Measurements from ENCODE around the gene FRMD8. TPM values are rescaled to one million over a fixed set of nuclear protein-coding genes. Genes with fewer than 3 reads are reported as not detected.

Gene FRMD8
- polyA plus RNA-seq, 3 donors = 33.7 to 41.2 (median 35.4) TPM

DNA sequence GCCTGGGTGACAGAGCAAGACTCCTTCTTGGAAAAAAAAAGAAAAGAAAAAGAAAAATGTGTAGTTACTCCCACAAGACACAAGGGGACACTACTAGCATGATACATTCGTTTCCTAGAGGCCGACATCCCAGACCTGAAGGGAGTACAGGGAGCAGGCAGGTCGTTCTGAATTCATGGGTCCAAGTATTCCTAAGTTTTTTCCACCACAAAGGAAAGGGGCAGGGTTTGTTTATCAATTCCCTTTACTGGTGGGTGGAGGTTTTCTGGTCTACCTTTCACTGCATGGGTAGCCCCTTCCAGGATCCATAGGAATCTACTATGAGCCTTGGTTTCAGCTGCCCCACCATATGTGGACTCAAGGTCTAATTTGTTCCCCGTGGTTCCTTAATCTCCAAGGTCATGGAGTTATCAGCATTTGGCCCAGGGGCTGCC lies 20.1 kb upstream of the FRMD8 start:
- H3K36me3 Mint-ChIP-seq = no peaks in the 10 kb centered on the region
- peak; percentile 51 to 72 (median 71) for DNase-seq
- intact Hi-C loops (cut with micrococcal nuclease) = loop anchor here (5.0 to 10.0 kb wide), 3 partner anchors 36 to 78 kb away; no protein-coding TSS in a partner anchor
- no peak overlapping the region for H3K27ac Mint-ChIP-seq
- H3K79me2 ChIP-seq (ENCODE audit: insufficient read depth, low read length) = no peaks in the 10 kb centered on the region
- no peak overlapping the region for H3K27ac ChIP-seq (ENCODE audit: low read depth in 1 of 2, low read length in 2 of 2)
- TF ChIP-seq, protein P1, sequence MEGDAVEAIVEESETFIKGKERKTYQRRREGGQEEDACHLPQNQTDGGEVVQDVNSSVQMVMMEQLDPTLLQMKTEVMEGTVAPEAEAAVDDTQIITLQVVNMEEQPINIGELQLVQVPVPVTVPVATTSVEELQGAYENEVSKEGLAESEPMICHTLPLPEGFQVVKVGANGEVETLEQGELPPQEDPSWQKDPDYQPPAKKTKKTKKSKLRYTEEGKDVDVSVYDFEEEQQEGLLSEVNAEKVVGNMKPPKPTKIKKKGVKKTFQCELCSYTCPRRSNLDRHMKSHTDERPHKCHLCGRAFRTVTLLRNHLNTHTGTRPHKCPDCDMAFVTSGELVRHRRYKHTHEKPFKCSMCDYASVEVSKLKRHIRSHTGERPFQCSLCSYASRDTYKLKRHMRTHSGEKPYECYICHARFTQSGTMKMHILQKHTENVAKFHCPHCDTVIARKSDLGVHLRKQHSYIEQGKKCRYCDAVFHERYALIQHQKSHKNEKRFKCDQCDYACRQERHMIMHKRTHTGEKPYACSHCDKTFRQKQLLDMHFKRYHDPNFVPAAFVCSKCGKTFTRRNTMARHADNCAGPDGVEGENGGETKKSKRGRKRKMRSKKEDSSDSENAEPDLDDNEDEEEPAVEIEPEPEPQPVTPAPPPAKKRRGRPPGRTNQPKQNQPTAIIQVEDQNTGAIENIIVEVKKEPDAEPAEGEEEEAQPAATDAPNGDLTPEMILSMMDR (IDR thresholded peaks at IDR 0.05) = peak; percentile 82
- no peaks in the 10 kb centered on the region for H4K20me1 ChIP-seq (ENCODE audit: insufficient read depth, low read length)
- H2AFZ ChIP-seq (ENCODE audit: insufficient read depth, low read depth, low read length, poor library complexity, severe bottlenecking) = no peak overlapping the region
- H3K4me1 ChIP-seq (ENCODE audit: control insufficient read depth in 1 of 2, insufficient read depth in 2 of 2, low read length in 2 of 2) = peaks cover 30 to 37% of the 10 kb centered on the region in 2 donors
- no peak overlapping the region for H3K4me3 ChIP-seq (replicated peaks in 1 of 3; ENCODE audit: low read depth in 2 of 3, low read length in 3 of 3)
- no CpG with 5 or more reads among the region's 4 CpGs for WGBS (ENCODE audit: insufficient coverage)
- H3K4me1 Mint-ChIP-seq = peaks cover 33% of the 10 kb centered on the region
- no peak overlapping the region for H3K9ac ChIP-seq (ENCODE audit: insufficient read depth, low read length, poor library complexity, severe bottlenecking)
- peaks cover 1 to 4% (median 1%) of the 10 kb centered on the region in 3 donors for H3K27me3 Mint-ChIP-seq (ENCODE audit: low read depth in 3 of 3)
- H3K9me3 Mint-ChIP-seq = no peaks in the 10 kb centered on the region
- no peaks in the 10 kb centered on the region for H3K27me3 ChIP-seq (ENCODE audit: control insufficient read depth in 2 of 2, insufficient read depth in 2 of 2, low read length in 2 of 2)
- no peak overlapping the region for H3K4me2 ChIP-seq (replicated peaks; ENCODE audit: extremely low read depth, low read length, poor library complexity, severe bottlenecking)
- no peak overlapping the region for H3K4me3 Mint-ChIP-seq
- no peaks in the 10 kb centered on the region for H3K36me3 ChIP-seq (replicated peaks in 1 of 2; ENCODE audit: control insufficient read depth in 1 of 2, insufficient read depth in 2 of 2, low read length in 2 of 2)
- H3K9me3 ChIP-seq (replicated peaks in 1 of 2; ENCODE audit: control insufficient read depth in 1 of 2, insufficient read depth in 1 of 2, low read length in 2 of 2) = no peaks in the 10 kb centered on the region

DNA sequence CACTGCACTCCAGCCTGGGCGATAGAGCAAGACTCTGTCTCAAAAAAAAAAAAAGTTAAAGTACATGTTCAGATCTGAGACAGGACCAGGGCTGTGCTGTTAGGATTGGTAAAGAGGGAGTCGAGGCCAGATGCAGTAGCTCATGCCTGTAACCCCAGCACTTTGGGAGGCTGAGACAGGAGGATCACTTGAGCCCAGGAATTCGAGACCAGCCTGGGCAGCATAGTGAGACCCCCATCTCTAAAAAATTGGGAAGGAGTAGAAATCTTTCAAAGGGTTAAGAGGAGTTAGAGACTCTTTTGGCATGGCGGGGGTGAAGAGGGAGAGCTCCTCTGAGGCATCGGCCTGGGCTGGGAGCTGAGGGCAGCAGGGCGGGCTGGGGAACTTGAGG lies 15.8 kb upstream of the FRMD8 start:
- Histone ChIP-seq H3K27me3 (ENCODE audit: control insufficient read depth in 2 of 2, insufficient read depth in 2 of 2, low read length in 2 of 2) (no peaks in the 10 kb centered on the region), H3K4me1 (ENCODE audit: control insufficient read depth in 1 of 2, insufficient read depth in 2 of 2, low read length in 2 of 2) (peaks cover 6 to 15% of the 10 kb centered on the region in 2 donors), H3K4me2 (replicated peaks; ENCODE audit: extremely low read depth, low read length, poor library complexity, severe bottlenecking) (no peak overlapping the region), H3K79me2 (ENCODE audit: insufficient read depth, low read length) (no peaks in the 10 kb centered on the region), H3K4me3 (replicated peaks in 1 of 3; ENCODE audit: low read depth in 2 of 3, low read length in 3 of 3) (no peak overlapping the region), H4K20me1 (ENCODE audit: insufficient read depth, low read length) (no peaks in the 10 kb centered on the region), H2AFZ (ENCODE audit: insufficient read depth, low read depth, low read length, poor library complexity, severe bottlenecking) (no peak overlapping the region), H3K27ac (ENCODE audit: low read depth in 1 of 2, low read length in 2 of 2) (no peak overlapping the region), H3K9me3 (replicated peaks in 1 of 2; ENCODE audit: control insufficient read depth in 1 of 2, insufficient read depth in 1 of 2, low read length in 2 of 2) (no peaks in the 10 kb centered on the region), H3K9ac (ENCODE audit: insufficient read depth, low read length, poor library complexity, severe bottlenecking) (no peak overlapping the region), H3K36me3 (replicated peaks in 1 of 2; ENCODE audit: control insufficient read depth in 1 of 2, insufficient read depth in 2 of 2, low read length in 2 of 2) (no peaks in the 10 kb centered on the region)
- intact Hi-C loops (cut with micrococcal nuclease) = loop anchor here (5.0 kb wide), 2 partner anchors 142 to 147 kb away; no protein-coding TSS in a partner anchor
- H3K9me3 Mint-ChIP-seq = no peaks in the 10 kb centered on the region
- peak overlapping the region in 5 of 7 donors; percentile 21 to 85 (median 61) for H3K27ac Mint-ChIP-seq
- H3K4me1 Mint-ChIP-seq = peaks cover 14% of the 10 kb centered on the region
- H3K4me3 Mint-ChIP-seq = no peak overlapping the region
- H3K27me3 Mint-ChIP-seq (ENCODE audit: low read depth in 3 of 3) = peaks cover 4 to 5% (median 5%) of the 10 kb centered on the region in 3 donors
- H3K36me3 Mint-ChIP-seq = no peaks in the 10 kb centered on the region
- DNase-seq = no peak
- TF ChIP-seq, protein P1 (IDR thresholded peaks at IDR 0.05) = no peak
- WGBS (ENCODE audit: insufficient coverage) = 93% methylated on average over 4 of the region's 6 CpGs

All from CD14-positive monocyte (primary cell).